Adrenal gland (tissue), 5 donors: ENCODE measurements around the gene CDRT4.

ENCODE experiments used
- POLR2A ChIP-seq, 2 donors: fragments of 450-650 bp; IDR thresholded peaks; one replicate each; pipeline ENCODE4 v1.6.1; 2017; ENCODE audit warnings: antibody characterized with exemption in 2 of 2, mild to moderate bottlenecking in 2 of 2, moderate library complexity in 1 of 2
- TF ChIP-seq, protein P1 (sequence below), 6 experiments: fragments of 450-650 bp in 4 of 6; fragments of 200-600 bp in 2 of 6; sonication (generic) in 1 of 6; IDR thresholded peaks; 1 replicate in 5 of 6; 2 replicates in 1 of 6; pipeline versions ENCODE4 v1.5.1 to v1.8.0; 2016 to 2021; ENCODE audit warnings: antibody characterized with exemption in 6 of 6, mild to moderate bottlenecking in 2 of 6, moderate library complexity in 1 of 6
- donor health status: DM: no; HTN: no; CAD: no.

GRCh38 chr17:15431766-15432165, 35.7 kb downstream of the CDRT4 start:
- TF ChIP-seq POLR2A (IDR thresholded peaks at IDR 0.05) = no peak
- TF ChIP-seq, protein P1, sequence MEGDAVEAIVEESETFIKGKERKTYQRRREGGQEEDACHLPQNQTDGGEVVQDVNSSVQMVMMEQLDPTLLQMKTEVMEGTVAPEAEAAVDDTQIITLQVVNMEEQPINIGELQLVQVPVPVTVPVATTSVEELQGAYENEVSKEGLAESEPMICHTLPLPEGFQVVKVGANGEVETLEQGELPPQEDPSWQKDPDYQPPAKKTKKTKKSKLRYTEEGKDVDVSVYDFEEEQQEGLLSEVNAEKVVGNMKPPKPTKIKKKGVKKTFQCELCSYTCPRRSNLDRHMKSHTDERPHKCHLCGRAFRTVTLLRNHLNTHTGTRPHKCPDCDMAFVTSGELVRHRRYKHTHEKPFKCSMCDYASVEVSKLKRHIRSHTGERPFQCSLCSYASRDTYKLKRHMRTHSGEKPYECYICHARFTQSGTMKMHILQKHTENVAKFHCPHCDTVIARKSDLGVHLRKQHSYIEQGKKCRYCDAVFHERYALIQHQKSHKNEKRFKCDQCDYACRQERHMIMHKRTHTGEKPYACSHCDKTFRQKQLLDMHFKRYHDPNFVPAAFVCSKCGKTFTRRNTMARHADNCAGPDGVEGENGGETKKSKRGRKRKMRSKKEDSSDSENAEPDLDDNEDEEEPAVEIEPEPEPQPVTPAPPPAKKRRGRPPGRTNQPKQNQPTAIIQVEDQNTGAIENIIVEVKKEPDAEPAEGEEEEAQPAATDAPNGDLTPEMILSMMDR (IDR thresholded peaks at IDR 0.05) = no peak
